ENCODE measurements around the gene IFNL4.
"Not testable (repeated sequence)": the region's sequence is repeated elsewhere in the genome, so short reads cannot be mapped to it uniquely, and the experiment has no call there.

IFNL4 gene

GRCh38 chr19:39248806-39249205 lies at the start of gene IFNL4:
Gene IFNL4 (minus strand): TSS chr19:39248856.
- DNase-seq = peak; percentile 28

GRCh38 chr19:39297931-39298634 lies 49.4 kb upstream of the IFNL4 start:
- DNase-seq = no peak

- no peak for DNase-seq
Measured at GRCh38 chr19:39296906-39297305, 48.2 kb upstream of the IFNL4 start.

- DNase-seq = no peak
Measured at GRCh38 chr19:39296055-39296645, 47.5 kb upstream of the IFNL4 start, which contains the start of gene IFNL1. Gene IFNL1 (plus strand): TSS chr19:39296407. CDS start chr19:39296422, 15 bp downstream.

- no peak for DNase-seq
Measured at GRCh38 chr19:39293394-39293793, 44.7 kb upstream of the IFNL4 start.

- DNase-seq = no peak
Measured at GRCh38 chr19:39284032-39284431, 35.4 kb upstream of the IFNL4 start.

- no peak for DNase-seq
Measured at GRCh38 chr19:39282021-39282420, 33.4 kb upstream of the IFNL4 start.

- DNase-seq = peak; percentile 33
Measured at GRCh38 chr19:39277598-39277997, 28.9 kb upstream of the IFNL4 start.

- no peak for DNase-seq
Measured at GRCh38 chr19:39276740-39277139, 28.1 kb upstream of the IFNL4 start.

GRCh38 chr19:39275578-39275977 lies 26.9 kb upstream of the IFNL4 start:
- no peak for DNase-seq

GRCh38 chr19:39273859-39274258 lies 25.2 kb upstream of the IFNL4 start:
- not testable (repeated sequence) for DNase-seq

- DNase-seq = no peak
Measured at GRCh38 chr19:39270036-39270871, 21.6 kb upstream of the IFNL4 start.

GRCh38 chr19:39269369-39269768 lies 20.7 kb upstream of the IFNL4 start:
- DNase-seq = not testable (repeated sequence)

GRCh38 chr19:39268531-39269223 lies 20.0 kb upstream of the IFNL4 start:
- DNase-seq = not testable (repeated sequence)

GRCh38 chr19:39268085-39268484 lies 19.4 kb upstream of the IFNL4 start, which contains the start of gene IFNL2:
Gene IFNL2 (plus strand): TSS chr19:39268396. CDS start chr19:39268569, 173 bp downstream.
- DNase-seq = not testable (repeated sequence)

GRCh38 chr19:39265321-39265916 lies 16.8 kb upstream of the IFNL4 start:
- no peak for DNase-seq

GRCh38 chr19:39264306-39265290 lies 15.9 kb upstream of the IFNL4 start:
- no peak for DNase-seq

GRCh38 chr19:39263912-39264305 lies 15.3 kb upstream of the IFNL4 start:
- no peak for DNase-seq

GRCh38 chr19:39262496-39262895 lies 13.8 kb upstream of the IFNL4 start:
- DNase-seq = no peak

GRCh38 chr19:39261704-39262103 lies 13.0 kb upstream of the IFNL4 start:
- DNase-seq = no peak

- no peak for DNase-seq
Measured at GRCh38 chr19:39257227-39257626, 8.6 kb upstream of the IFNL4 start.

Data from OCI-M1 (cell line).